ENCODE results near the gene GSC2. TPM values are rescaled to one million over a fixed set of nuclear protein-coding genes. Genes with fewer than 3 reads are reported as not detected.

The GSC2 gene
- total RNA-seq, 1 donor, result not detected

DNA sequence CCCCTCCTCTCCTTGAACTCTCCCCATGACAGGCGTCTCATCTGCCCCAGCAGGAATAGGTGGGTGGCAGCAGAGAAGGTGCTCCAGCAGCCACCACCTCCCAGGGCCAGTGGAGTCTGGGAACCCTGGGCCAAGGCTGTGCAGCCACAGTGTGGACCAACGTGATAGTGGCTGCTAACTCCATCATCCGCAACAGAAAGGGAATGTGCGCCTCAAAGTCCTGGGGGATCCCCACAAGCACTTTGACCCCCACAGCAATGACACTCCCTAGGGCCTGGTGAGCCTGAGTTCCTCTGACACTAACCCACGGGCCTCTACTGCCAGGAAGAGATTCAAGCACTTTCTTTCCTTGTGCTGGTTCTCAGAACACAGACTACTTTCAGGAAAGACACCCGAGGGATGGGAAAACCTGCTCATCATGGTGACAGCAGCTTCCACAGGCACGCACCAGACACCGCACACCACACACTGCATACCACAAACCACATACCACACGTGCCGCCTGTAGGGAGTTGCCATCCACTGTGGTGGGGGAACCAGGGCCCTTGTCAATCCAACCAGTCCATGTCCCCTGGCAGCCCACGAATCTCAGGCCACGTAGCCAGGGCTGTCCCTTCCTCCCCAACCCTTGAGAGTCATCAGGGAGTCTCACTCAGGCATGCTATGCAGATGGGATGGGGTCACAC is 31.8 kb upstream of the GSC2 start:
- DNase-seq (ENCODE audit: low read depth), result no peak
- no peak for TF ChIP-seq CTCF (IDR thresholded peaks at IDR 0.05; ENCODE audit: insufficient read depth, low read depth, low read length)
- H3K4me3 ChIP-seq (ENCODE audit: low read depth, low read length), result no peak overlapping the region

- no peak for DNase-seq (ENCODE audit: low read depth)
- no peak for TF ChIP-seq CTCF (IDR thresholded peaks at IDR 0.05; ENCODE audit: insufficient read depth, low read depth, low read length)
- H3K4me3 ChIP-seq (ENCODE audit: low read depth, low read length), result no peak overlapping the region
Measured at GRCh38 chr22:19180740-19181410, 30.8 kb upstream of the GSC2 start.

GRCh38 chr22:19180234-19180633 is 30.1 kb upstream of the GSC2 start:
- no peak for TF ChIP-seq CTCF (IDR thresholded peaks at IDR 0.05; ENCODE audit: insufficient read depth, low read depth, low read length)
- no peak for DNase-seq (ENCODE audit: low read depth)
- H3K4me3 ChIP-seq (ENCODE audit: low read depth, low read length), result no peak overlapping the region

DNA sequence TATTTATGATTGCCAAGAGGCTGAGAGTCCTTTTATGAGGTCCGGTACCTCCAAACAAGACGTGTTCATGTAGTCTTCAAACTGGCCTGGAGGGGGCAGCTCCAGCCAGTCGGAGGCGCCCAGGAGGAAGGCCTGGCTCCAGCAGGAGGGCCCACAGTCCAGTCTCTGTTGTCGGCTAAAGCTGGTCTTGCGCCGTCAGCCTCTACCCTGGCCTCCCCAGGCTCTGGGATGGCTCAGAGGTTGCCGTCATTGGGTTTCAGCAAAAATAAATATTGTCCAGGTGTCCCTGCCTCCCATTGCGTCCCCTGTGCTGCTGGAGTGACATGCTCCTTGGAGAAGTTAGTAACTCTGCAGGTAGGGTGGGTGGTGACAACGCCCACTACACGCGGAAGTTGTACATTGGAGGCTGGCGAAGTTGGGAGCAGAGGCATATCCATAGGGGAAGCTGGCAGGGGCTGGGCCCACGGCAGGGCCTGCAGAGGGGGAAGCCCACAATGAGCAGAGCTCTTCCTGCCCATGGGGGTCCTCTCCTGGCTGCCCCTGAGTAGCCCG is 29.5 kb upstream of the GSC2 start:
- peak overlapping the region; percentile 60 for H3K4me3 ChIP-seq (ENCODE audit: low read depth, low read length)

GRCh38 chr22:19178657-19179496 is 28.8 kb upstream of the GSC2 start, which contains the start of gene SLC25A1:
TSS of gene SLC25A1 (minus strand) at chr22:19178736. CDS start at chr22:19178673, 63 bp downstream.
- peak within 1 kb of the TSS; percentile 71 for H3K4me3 ChIP-seq (ENCODE audit: low read depth, low read length)
- no peak for TF ChIP-seq CTCF (IDR thresholded peaks at IDR 0.05; ENCODE audit: insufficient read depth, low read depth, low read length)
- DNase-seq (ENCODE audit: low read depth), result peak; percentile 87

More for the DNA sequence above, 29.5 kb upstream of the GSC2 start:
- peak; percentile 79 for TF ChIP-seq CTCF (IDR thresholded peaks at IDR 0.05; ENCODE audit: insufficient read depth, low read depth, low read length)
- DNase-seq (ENCODE audit: low read depth), result peak; percentile 85

DNA sequence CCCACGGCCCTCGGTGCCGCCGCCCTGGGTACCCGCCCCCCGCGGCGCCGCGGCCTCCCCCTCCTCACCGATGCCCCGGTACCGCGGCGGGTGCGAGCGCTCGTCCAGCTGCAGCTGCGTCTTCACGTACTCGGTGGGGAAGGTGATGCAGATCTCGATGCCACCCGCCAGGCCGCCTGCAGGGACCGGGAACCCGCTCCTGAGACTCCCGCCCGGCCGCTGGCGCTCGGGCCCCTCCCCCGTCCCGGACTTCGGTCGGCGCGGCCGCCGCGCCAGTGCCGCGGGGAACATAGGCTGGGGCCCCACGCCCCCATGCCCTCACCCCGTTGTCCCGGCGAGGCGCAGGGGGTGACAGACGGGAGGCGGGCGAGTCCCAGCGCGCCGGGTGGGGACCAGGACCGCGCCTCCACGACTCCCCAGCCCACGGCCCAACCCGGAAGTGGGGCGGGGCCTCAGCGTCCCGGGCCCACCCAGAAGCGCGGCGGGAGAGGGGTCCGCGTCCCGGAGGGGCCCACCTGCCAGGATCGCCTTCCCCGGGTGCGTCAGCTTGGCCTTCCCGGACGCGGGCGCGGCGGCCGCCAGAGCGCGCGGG is 28.1 kb upstream of the GSC2 start:
- TF ChIP-seq CTCF (IDR thresholded peaks at IDR 0.05; ENCODE audit: insufficient read depth, low read depth, low read length), result no peak
- peak overlapping the region; percentile 71 for H3K4me3 ChIP-seq (ENCODE audit: low read depth, low read length)
- no peak for DNase-seq (ENCODE audit: low read depth)
